SK-N-SH (cell line): Measurements from ENCODE around the gene DROSHA. TPM values are rescaled to one million over a fixed set of nuclear protein-coding genes. Genes with fewer than 3 reads are reported as not detected.

Experiments used
- CTCF ChIA-PET: fragments of 300-600, 350-600 bp; formaldehyde crosslinking; extraction: SDS; loops from one replicate; lab custom pipeline; 2021; lab: Yijun Ruan, JAX
- POLR2A ChIA-PET: fragments of 350-600 bp; sonication (Branson Sonifier 250); formaldehyde crosslinking; extraction: SDS; loops from one replicate; lab custom pipeline; 2020; ENCODE audit warnings: antibody characterized with exemption, inconsistent platforms; lab: Yijun Ruan, JAX
- DNase-seq: peaks from one replicate; pipeline ENCODE4 v3.0.0; 2012
- H2AFZ ChIP-seq: fragments of 200-600 bp; sonication (generic); 2 replicates; pipeline ENCODE4 v1.8.1; 2016; ENCODE audit warnings: antibody characterized with exemption, mild to moderate bottlenecking, low read depth
- H3F3A ChIP-seq: fragments of 200-600 bp; sonication (generic); replicated peaks from 2 replicates; pipeline ENCODE3; 2016; ENCODE audit warnings: antibody characterized with exemption, mild to moderate bottlenecking; ENCODE audit not compliant: insufficient read depth
- H3K27ac ChIP-seq, 2 experiments: fragments of 200-500 bp in 1 of 2; fragments of 200-600 bp in 1 of 2; sonication (Bioruptor generic) in 1 of 2; sonication (generic), shearing (Covaris generic) in 1 of 2; 2 replicates each; pipeline versions ENCODE4 v1.5.1 to v1.6.1; 2014 to 2016; ENCODE audit warnings: low read depth in 2 of 2, inconsistent platforms in 1 of 2, low read length in 1 of 2, mild to moderate bottlenecking in 1 of 2, mixed read lengths in 1 of 2
- H3K27me3 ChIP-seq: fragments of 200-600 bp; sonication (generic), shearing (Covaris generic); 2 replicates; pipeline ENCODE4 v1.6.1; 2016; ENCODE audit warnings: mixed run types; ENCODE audit not compliant: insufficient read depth
- H3K36me3 ChIP-seq, 2 experiments: fragments of 200-500 bp in 1 of 2; fragments of 200-600 bp in 1 of 2; sonication (Bioruptor generic) in 1 of 2; sonication (generic) in 1 of 2; replicated peaks in 1 of 2; 2 replicates each; pipeline versions ENCODE3 to v1.5.1; 2014 to 2016; ENCODE audit warnings: low read length in 1 of 2, mild to moderate bottlenecking in 1 of 2; ENCODE audit not compliant: insufficient read depth in 2 of 2, control insufficient read depth in 1 of 2
- H3K4me1 ChIP-seq, 2 experiments: fragments of 200-500 bp in 1 of 2; fragments of 200-600 bp in 1 of 2; sonication (Bioruptor generic) in 1 of 2; sonication (generic), shearing (Covaris generic) in 1 of 2; 2 replicates each; pipeline versions ENCODE4 v1.5.1 to v1.6.1; 2014 to 2016; ENCODE audit warnings: low read depth in 1 of 2, low read length in 1 of 2, mixed run types in 1 of 2; ENCODE audit not compliant: insufficient read depth in 2 of 2, control insufficient read depth in 1 of 2
- H3K4me2 ChIP-seq: fragments of 200-600 bp; sonication (generic), shearing (Covaris generic); 2 replicates; pipeline ENCODE4 v1.6.1; 2017; ENCODE audit warnings: mixed run types
- H3K4me3 ChIP-seq, 2 experiments: fragments of 200-500 bp in 1 of 2; fragments of 200-600 bp in 1 of 2; sonication (Bioruptor generic) in 1 of 2; sonication (generic), shearing (Covaris generic) in 1 of 2; 2 replicates each; pipeline versions ENCODE4 v1.5.1 to v1.8.1; 2014 to 2016; ENCODE audit warnings: low read depth in 2 of 2, inconsistent platforms in 1 of 2, low read length in 1 of 2, mild to moderate bottlenecking in 1 of 2, mixed read lengths in 1 of 2, moderate library complexity in 1 of 2
- H3K79me2 ChIP-seq: fragments of 200-600 bp; sonication (generic); 2 replicates; pipeline ENCODE4 v1.8.1; 2017; ENCODE audit warnings: mild to moderate bottlenecking; ENCODE audit not compliant: insufficient read depth
- H3K9ac ChIP-seq: fragments of 200-600 bp; sonication (generic); 2 replicates; pipeline ENCODE4 v1.6.1; 2017; ENCODE audit warnings: mixed run types
- H3K9me2 ChIP-seq: fragments of 200-600 bp; sonication (generic); 2 replicates; pipeline ENCODE4 v1.6.1; 2017; ENCODE audit warnings: mixed run types
- H3K9me3 ChIP-seq: fragments of 200-600 bp; sonication (generic); 2 replicates; pipeline ENCODE4 v1.6.1; 2017; ENCODE audit warnings: mixed run types, mild to moderate bottlenecking, moderate library complexity
- H4K20me1 ChIP-seq: fragments of 200-600 bp; sonication (generic); 2 replicates; pipeline ENCODE4 v1.6.1; 2017; ENCODE audit warnings: mild to moderate bottlenecking, mixed run types; ENCODE audit not compliant: insufficient read depth
- CHD2 ChIP-seq: fragments of 150-350 bp; IDR thresholded peaks from 2 replicates; pipeline ENCODE4 v1.6.1; 2018; ENCODE audit warnings: low read length; ENCODE audit not compliant: partially characterized antibody
- EP300 ChIP-seq, 2 experiments: IDR thresholded peaks; 2 replicates each; pipeline versions ENCODE4 v1.4.0 to v1.6.1; 2012; ENCODE audit warnings: borderline replicate concordance in 1 of 2, low read depth in 1 of 2, low read length in 1 of 2
- GABPA ChIP-seq: IDR thresholded peaks from 2 replicates; pipeline ENCODE4 v1.4.0; 2012; ENCODE audit warnings: low read depth, mild to moderate bottlenecking
- JUND ChIP-seq: IDR thresholded peaks from 2 replicates; pipeline ENCODE4 v1.4.0; 2012
- MAX ChIP-seq: IDR thresholded peaks from 2 replicates; pipeline ENCODE4 v1.4.0; 2012; ENCODE audit warnings: low read depth
- MEF2A ChIP-seq: IDR thresholded peaks from 2 replicates; pipeline ENCODE4 v1.4.0; 2012; ENCODE audit warnings: low read depth, borderline replicate concordance
- NFIC ChIP-seq: IDR thresholded peaks from 2 replicates; pipeline ENCODE4 v1.4.0; 2012; ENCODE audit warnings: borderline replicate concordance
- NRF1 ChIP-seq: IDR thresholded peaks from 2 replicates; pipeline ENCODE4 v1.6.1; 2012; ENCODE audit warnings: low read depth, mild to moderate bottlenecking, low read length
- POLR2AphosphoS5 ChIP-seq: IDR thresholded peaks from 2 replicates; pipeline ENCODE4 v1.6.1; 2012; ENCODE audit warnings: low read depth, low read length
- RAD21 ChIP-seq: IDR thresholded peaks from 2 replicates; pipeline ENCODE4 v1.6.1; 2012; ENCODE audit warnings: mild to moderate bottlenecking, low read length
- REST ChIP-seq: IDR thresholded peaks from 2 replicates; pipeline ENCODE4 v1.6.1; 2012; ENCODE audit warnings: mild to moderate bottlenecking, low read depth, low read length, moderate library complexity
- RXRA ChIP-seq: IDR thresholded peaks from 2 replicates; pipeline ENCODE4 v1.4.0; 2012; ENCODE audit warnings: low read depth, mild to moderate bottlenecking, borderline replicate concordance
- SMC3 ChIP-seq: IDR thresholded peaks from 2 replicates; pipeline ENCODE4 v1.6.1; 2012; ENCODE audit warnings: low read depth, low read length, improper control_type of control experiment
- TCF12 ChIP-seq: IDR thresholded peaks from 2 replicates; pipeline ENCODE4 v1.4.0; 2012
- TEAD4 ChIP-seq: IDR thresholded peaks from 2 replicates; pipeline ENCODE4 v1.4.0; 2012; ENCODE audit warnings: mild to moderate bottlenecking, borderline replicate concordance; ENCODE audit not compliant: insufficient read depth
- USF1 ChIP-seq: IDR thresholded peaks from 2 replicates; pipeline ENCODE4 v1.4.0; 2012; ENCODE audit warnings: low read depth, borderline replicate concordance
- USF2 ChIP-seq: fragments of 150-350 bp; IDR thresholded peaks from 2 replicates; pipeline ENCODE4 v1.6.1; 2017; ENCODE audit warnings: antibody characterized with exemption, low read length, low read depth, borderline replicate concordance
- YY1 ChIP-seq: IDR thresholded peaks from 2 replicates; pipeline ENCODE4 v1.4.0; 2012; ENCODE audit warnings: low read depth, mild to moderate bottlenecking
- ZBTB33 ChIP-seq: IDR thresholded peaks from 2 replicates; pipeline ENCODE4 v1.4.0; 2012; ENCODE audit warnings: low read depth, borderline replicate concordance
- WGBS: methylation state at CpG from one replicate; pipeline ENCODE4 v1.1.6; 2017; ENCODE audit warnings: low lambda C conversion rate; 5-methylcytosine and 5-hydroxymethylcytosine counted together
- polyA plus RNA-seq, 3 experiments: library from polyadenylated mRNA; depleted of rRNA; stranded (reverse); fragments of >200 nt; gene quantifications; 2 replicates each; pipeline ENCODE4 v1.2.3, GENCODE V29; 2012

Gene DROSHA
- polyA plus RNA-seq, 1 of the 3 experiments (the other 2 are of a cell fraction) = 49.3 TPM

- TF ChIP-seq CHD2 (no peak), MAX (no peak), REST (no peak), MEF2A (no peak), USF2 (no peak)
- TF ChIP-seq, all 33 proteins: peak for 0
These were observed 24.6 kb upstream of the DROSHA start (continued) for GRCh38 chr5:31556461-31556860.

- no peak for TF ChIP-seq RXRA
- no peak for TF ChIP-seq SMC3
- TF ChIP-seq TCF12 = no peak
- TF ChIP-seq RAD21 = no peak
- TF ChIP-seq MAX = no peak
- TF ChIP-seq JUND = no peak
- TF ChIP-seq USF1 = no peak
- TF ChIP-seq EP300 (IDR thresholded peaks at IDR 0.05; ENCODE audit: borderline replicate concordance in 1 of 2, low read depth in 1 of 2, low read length in 1 of 2) = no peak
- no peak for TF ChIP-seq POLR2AphosphoS5
- no peak for TF ChIP-seq MEF2A
- TF ChIP-seq YY1 = no peak
- no peak for TF ChIP-seq NFIC
- TF ChIP-seq NRF1 = no peak
- no peak for TF ChIP-seq ZBTB33
- no peak for TF ChIP-seq USF2
- TF ChIP-seq GABPA = no peak
- no peak for TF ChIP-seq TEAD4
- H2AFZ ChIP-seq = no peak overlapping the region
- no peaks in the 10 kb centered on the region for H4K20me1 ChIP-seq
- peaks cover 38 to 41% of the 10 kb centered on the region in 2 experiments for H3K36me3 ChIP-seq
- whole genome bisulfite sequencing = 100% methylated on average over 1 of the region's 1 CpG
- no peak for DNase-seq
- peaks cover 3% of the 10 kb centered on the region for H3F3A ChIP-seq
- H3K27me3 ChIP-seq = no peaks in the 10 kb centered on the region
- H3K9ac ChIP-seq = no peak overlapping the region
- no peaks in the 10 kb centered on the region for H3K9me3 ChIP-seq
- H3K4me1 ChIP-seq = peaks cover 0 to 13% of the 10 kb centered on the region in 2 experiments; a peak in 1 of 4 replicates
- H3K9me2 ChIP-seq = no peaks in the 10 kb centered on the region
- no peaks in the 10 kb centered on the region for H3K79me2 ChIP-seq
- POLR2A ChIA-PET = no interaction called here
- no peak overlapping the region for H3K4me2 ChIP-seq
- peak overlapping the region in 1 of 2 experiments; percentile 9; a peak in 1 of 4 replicates for H3K27ac ChIP-seq
- CTCF ChIA-PET = interaction anchor here (0.8 to 1.0 kb wide), 2 partner anchors 35 to 255 kb away, joined by 3 read pairs; no protein-coding TSS in a partner anchor
- H3K4me3 ChIP-seq = no peak overlapping the region
These were observed 22.7 kb upstream of the DROSHA start for GRCh38 chr5:31554552-31554951.
